SK-N-SH (cell line): ENCODE results near the gene ULBP2. TPM values are rescaled to one million over a fixed set of nuclear protein-coding genes. Genes with fewer than 3 reads are reported as not detected.

Experiments used
- CTCF ChIA-PET: fragments of 300-600, 350-600 bp; formaldehyde crosslinking; extraction: SDS; loops from one replicate; lab custom pipeline; 2021; lab: Yijun Ruan, JAX
- POLR2A ChIA-PET: fragments of 350-600 bp; sonication (Branson Sonifier 250); formaldehyde crosslinking; extraction: SDS; loops from one replicate; lab custom pipeline; 2020; ENCODE audit warnings: antibody characterized with exemption, inconsistent platforms; lab: Yijun Ruan, JAX
- DNase-seq: peaks from one replicate; pipeline ENCODE4 v3.0.0; 2012
- H2AFZ ChIP-seq: fragments of 200-600 bp; sonication (generic); 2 replicates; pipeline ENCODE4 v1.8.1; 2016; ENCODE audit warnings: antibody characterized with exemption, mild to moderate bottlenecking, low read depth
- H3F3A ChIP-seq: fragments of 200-600 bp; sonication (generic); replicated peaks from 2 replicates; pipeline ENCODE3; 2016; ENCODE audit warnings: antibody characterized with exemption, mild to moderate bottlenecking; ENCODE audit not compliant: insufficient read depth
- H3K27ac ChIP-seq, 2 experiments: fragments of 200-500 bp in 1 of 2; fragments of 200-600 bp in 1 of 2; sonication (Bioruptor generic) in 1 of 2; sonication (generic), shearing (Covaris generic) in 1 of 2; 2 replicates each; pipeline versions ENCODE4 v1.5.1 to v1.6.1; 2014 to 2016; ENCODE audit warnings: low read depth in 2 of 2, inconsistent platforms in 1 of 2, low read length in 1 of 2, mild to moderate bottlenecking in 1 of 2, mixed read lengths in 1 of 2
- H3K27me3 ChIP-seq: fragments of 200-600 bp; sonication (generic), shearing (Covaris generic); 2 replicates; pipeline ENCODE4 v1.6.1; 2016; ENCODE audit warnings: mixed run types; ENCODE audit not compliant: insufficient read depth
- H3K36me3 ChIP-seq, 2 experiments: fragments of 200-500 bp in 1 of 2; fragments of 200-600 bp in 1 of 2; sonication (Bioruptor generic) in 1 of 2; sonication (generic) in 1 of 2; replicated peaks in 1 of 2; 2 replicates each; pipeline versions ENCODE3 to v1.5.1; 2014 to 2016; ENCODE audit warnings: low read length in 1 of 2, mild to moderate bottlenecking in 1 of 2; ENCODE audit not compliant: insufficient read depth in 2 of 2, control insufficient read depth in 1 of 2
- H3K4me1 ChIP-seq, 2 experiments: fragments of 200-500 bp in 1 of 2; fragments of 200-600 bp in 1 of 2; sonication (Bioruptor generic) in 1 of 2; sonication (generic), shearing (Covaris generic) in 1 of 2; 2 replicates each; pipeline versions ENCODE4 v1.5.1 to v1.6.1; 2014 to 2016; ENCODE audit warnings: low read depth in 1 of 2, low read length in 1 of 2, mixed run types in 1 of 2; ENCODE audit not compliant: insufficient read depth in 2 of 2, control insufficient read depth in 1 of 2
- H3K4me2 ChIP-seq: fragments of 200-600 bp; sonication (generic), shearing (Covaris generic); 2 replicates; pipeline ENCODE4 v1.6.1; 2017; ENCODE audit warnings: mixed run types
- H3K4me3 ChIP-seq, 2 experiments: fragments of 200-500 bp in 1 of 2; fragments of 200-600 bp in 1 of 2; sonication (Bioruptor generic) in 1 of 2; sonication (generic), shearing (Covaris generic) in 1 of 2; 2 replicates each; pipeline versions ENCODE4 v1.5.1 to v1.8.1; 2014 to 2016; ENCODE audit warnings: low read depth in 2 of 2, inconsistent platforms in 1 of 2, low read length in 1 of 2, mild to moderate bottlenecking in 1 of 2, mixed read lengths in 1 of 2, moderate library complexity in 1 of 2
- H3K79me2 ChIP-seq: fragments of 200-600 bp; sonication (generic); 2 replicates; pipeline ENCODE4 v1.8.1; 2017; ENCODE audit warnings: mild to moderate bottlenecking; ENCODE audit not compliant: insufficient read depth
- H3K9ac ChIP-seq: fragments of 200-600 bp; sonication (generic); 2 replicates; pipeline ENCODE4 v1.6.1; 2017; ENCODE audit warnings: mixed run types
- H3K9me2 ChIP-seq: fragments of 200-600 bp; sonication (generic); 2 replicates; pipeline ENCODE4 v1.6.1; 2017; ENCODE audit warnings: mixed run types
- H3K9me3 ChIP-seq: fragments of 200-600 bp; sonication (generic); 2 replicates; pipeline ENCODE4 v1.6.1; 2017; ENCODE audit warnings: mixed run types, mild to moderate bottlenecking, moderate library complexity
- H4K20me1 ChIP-seq: fragments of 200-600 bp; sonication (generic); 2 replicates; pipeline ENCODE4 v1.6.1; 2017; ENCODE audit warnings: mild to moderate bottlenecking, mixed run types; ENCODE audit not compliant: insufficient read depth
- EZH2phosphoT487 ChIP-seq: fragments of 200-600 bp; sonication (generic); IDR thresholded peaks from 2 replicates; pipeline ENCODE4 v1.6.1; 2017; ENCODE audit warnings: low read depth, mixed run types, mild to moderate bottlenecking, antibody characterized with exemption, moderate library complexity, borderline replicate concordance
- GABPA ChIP-seq: IDR thresholded peaks from 2 replicates; pipeline ENCODE4 v1.4.0; 2012; ENCODE audit warnings: low read depth, mild to moderate bottlenecking
- MAX ChIP-seq: IDR thresholded peaks from 2 replicates; pipeline ENCODE4 v1.4.0; 2012; ENCODE audit warnings: low read depth
- MXI1 ChIP-seq: IDR thresholded peaks from 2 replicates; pipeline ENCODE4 v1.6.1; 2012; ENCODE audit warnings: mild to moderate bottlenecking, low read depth, low read length, improper control_type of control experiment
- WGBS: methylation state at CpG from one replicate; pipeline ENCODE4 v1.1.6; 2017; ENCODE audit warnings: low lambda C conversion rate; 5-methylcytosine and 5-hydroxymethylcytosine counted together
- polyA plus RNA-seq, 3 experiments: library from polyadenylated mRNA; depleted of rRNA; stranded (reverse); fragments of >200 nt; gene quantifications; 2 replicates each; pipeline ENCODE4 v1.2.3, GENCODE V29; 2012
- TF ChIP-seq, protein P1 (sequence below): IDR thresholded peaks from 2 replicates; pipeline ENCODE4; 2012
- TF ChIP-seq, protein P2 (sequence below): IDR thresholded peaks from 2 replicates; pipeline ENCODE4 v1.4.0; 2012; ENCODE audit warnings: low read depth, borderline replicate concordance

ULBP2 gene
- polyA plus RNA-seq, 1 of the 3 experiments (the other 2 are of a cell fraction), result 5.0 TPM

DNA sequence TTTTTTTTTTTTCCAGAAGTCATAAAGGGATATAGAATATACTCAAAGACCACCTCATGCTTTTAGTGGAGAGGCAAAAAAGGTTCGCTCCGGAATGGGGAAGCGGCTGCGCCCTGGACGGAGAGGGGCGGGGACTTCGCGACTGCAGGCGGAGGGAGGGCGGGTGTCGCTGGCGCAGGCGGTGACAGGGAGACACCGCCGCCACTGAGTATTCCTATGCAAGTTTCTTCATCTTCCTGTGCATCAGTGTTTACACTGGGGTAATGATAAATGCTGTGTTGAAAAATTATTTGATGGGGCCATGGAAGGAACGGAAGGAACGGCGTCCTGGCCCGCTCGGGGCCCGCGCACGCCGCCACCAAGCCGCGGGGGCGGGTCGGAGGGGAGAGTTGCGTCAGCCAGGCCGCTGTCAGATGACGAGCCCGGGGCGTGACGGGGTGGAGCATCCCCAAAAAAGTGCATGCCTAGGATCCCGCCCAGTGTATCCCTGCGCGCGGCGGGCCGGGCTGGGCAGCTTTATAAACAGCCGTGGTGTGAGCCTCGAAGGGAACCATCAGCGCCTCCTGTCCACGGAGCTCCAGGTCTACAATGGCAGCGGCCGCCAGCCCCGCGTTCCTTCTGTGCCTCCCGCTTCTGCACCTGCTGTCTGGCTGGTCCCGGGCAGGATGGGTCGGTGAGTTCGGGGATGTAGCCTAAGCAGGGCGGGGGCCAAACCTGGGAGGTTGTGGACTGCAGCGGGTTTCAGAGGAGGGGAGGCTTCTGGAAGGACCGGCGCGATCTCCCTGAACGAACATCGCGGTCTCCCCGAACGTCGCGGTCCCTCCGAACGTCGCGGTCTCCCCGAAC lies 21.9 kb downstream of the ULBP2 start, which contains the start of gene ULBP1:
ULBP1 (plus strand) TSS at position 482 of the 846 bp plus-strand sequence; CDS start at position 589, 107 bp downstream.
- H3K79me2 ChIP-seq, result no peaks in the 10 kb centered on the region
- ChIA-PET POLR2A (interaction anchor here (0.6 kb wide), 1 partner anchor 45 kb away, joined by 3 read pairs; no protein-coding TSS in a partner anchor), CTCF (no interaction called here)
- H3K9ac ChIP-seq, result no peak within 1 kb of the TSS
- peak within 1 kb of the TSS; percentile 30 to 43 for H3K4me3 ChIP-seq
- H3K9me3 ChIP-seq, result no peaks in the 10 kb centered on the region
- H4K20me1 ChIP-seq, result no peaks in the 10 kb centered on the region
- H3K4me1 ChIP-seq, result peaks cover 0 to 16% of the 10 kb centered on the region in 2 experiments; a peak in 1 of 4 replicates
- H3F3A ChIP-seq, result no peaks in the 10 kb centered on the region
- peak within 1 kb of the TSS; percentile 62 for H3K4me2 ChIP-seq
- WGBS, result 3% methylated on average over 27 of the region's 69 CpGs
- no peaks in the 10 kb centered on the region for H3K9me2 ChIP-seq
- H3K27ac ChIP-seq, result no peak within 1 kb of the TSS
- peak; percentile 74 for DNase-seq
- H3K36me3 ChIP-seq, result no peaks in the 10 kb centered on the region
- peak; percentile 45; the same call in 1 of the 2 replicates for TF ChIP-seq MAX
- TF ChIP-seq GABPA, result no peak
- TF ChIP-seq, protein P1, sequence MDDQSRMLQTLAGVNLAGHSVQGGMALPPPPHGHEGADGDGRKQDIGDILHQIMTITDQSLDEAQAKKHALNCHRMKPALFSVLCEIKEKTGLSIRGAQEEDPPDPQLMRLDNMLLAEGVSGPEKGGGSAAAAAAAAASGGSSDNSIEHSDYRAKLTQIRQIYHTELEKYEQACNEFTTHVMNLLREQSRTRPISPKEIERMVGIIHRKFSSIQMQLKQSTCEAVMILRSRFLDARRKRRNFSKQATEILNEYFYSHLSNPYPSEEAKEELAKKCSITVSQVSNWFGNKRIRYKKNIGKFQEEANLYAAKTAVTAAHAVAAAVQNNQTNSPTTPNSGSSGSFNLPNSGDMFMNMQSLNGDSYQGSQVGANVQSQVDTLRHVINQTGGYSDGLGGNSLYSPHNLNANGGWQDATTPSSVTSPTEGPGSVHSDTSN, result 0 out of 2 replicates have a peak, but pooled peaks have one; percentile 11
- peak; percentile 8; the same call in 1 of the 2 replicates for TF ChIP-seq MXI1
- H3K27me3 ChIP-seq, result peaks cover 54% of the 10 kb centered on the region
- peak within 1 kb of the TSS; percentile 22; the same call in 1 of the 2 replicates for H2AFZ ChIP-seq

DNA sequence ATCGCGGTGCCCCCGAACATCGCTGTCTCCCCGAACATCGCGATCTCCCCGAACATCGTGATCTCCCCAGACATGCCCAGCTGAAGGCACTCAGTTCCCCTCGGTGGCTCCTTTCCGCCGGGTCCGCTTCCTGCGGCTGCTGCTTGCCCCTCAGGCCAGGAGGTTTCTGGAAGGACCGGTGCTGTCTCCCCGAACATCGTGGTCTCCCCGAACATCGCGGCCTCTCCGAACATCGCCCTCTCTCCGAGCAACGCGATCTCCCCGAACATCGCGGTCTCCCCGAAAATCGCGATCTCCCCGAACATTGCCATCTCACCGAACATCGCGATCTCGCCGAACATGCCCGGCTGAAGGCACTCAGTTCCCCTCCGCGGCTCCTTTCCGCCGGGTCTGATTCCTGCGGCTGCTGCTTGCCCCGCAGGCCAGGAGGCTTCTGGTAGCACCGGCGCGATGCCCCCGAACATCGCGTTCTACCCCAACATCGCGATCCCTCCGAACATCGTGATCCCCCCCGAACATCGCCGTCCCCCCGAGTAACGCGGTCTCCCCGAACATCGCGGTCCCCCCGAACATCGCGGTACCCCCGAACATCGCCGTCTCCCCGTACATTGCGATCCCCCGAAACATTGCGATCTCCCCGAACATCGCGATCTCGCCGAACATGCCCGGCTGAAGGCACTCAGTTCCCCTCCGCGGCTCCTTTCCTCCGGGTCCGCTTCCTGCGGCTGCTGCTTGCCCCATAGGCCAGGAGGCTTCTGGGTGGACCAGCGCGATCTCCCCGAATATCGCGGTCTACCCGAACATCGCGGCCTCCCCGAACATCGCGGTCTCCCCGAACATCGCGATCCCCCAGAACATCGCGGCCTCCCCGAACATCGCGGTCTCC lies 22.7 kb downstream of the ULBP2 start:
- Histone ChIP-seq H3K36me3 (no peaks in the 10 kb centered on the region), H3K4me1 (peaks cover 0 to 16% of the 10 kb centered on the region in 2 experiments; a peak in 1 of 4 replicates), H4K20me1 (no peaks in the 10 kb centered on the region), H3K9me3 (no peaks in the 10 kb centered on the region), H3K79me2 (no peaks in the 10 kb centered on the region), H2AFZ (0 out of 2 replicates have a peak overlapping the region, but pooled peaks have one; percentile 41), H3K27me3 (peaks cover 58% of the 10 kb centered on the region), H3K9ac (no peak overlapping the region), H3F3A (no peaks in the 10 kb centered on the region)
- DNase-seq, result peak; percentile 50
- POLR2A ChIA-PET, result interaction anchor here (0.6 to 0.7 kb wide), 2 partner anchors 44 to 730 kb away, joined by 3 to 4 read pairs; no protein-coding TSS in a partner anchor
- TF ChIP-seq, protein P2, sequence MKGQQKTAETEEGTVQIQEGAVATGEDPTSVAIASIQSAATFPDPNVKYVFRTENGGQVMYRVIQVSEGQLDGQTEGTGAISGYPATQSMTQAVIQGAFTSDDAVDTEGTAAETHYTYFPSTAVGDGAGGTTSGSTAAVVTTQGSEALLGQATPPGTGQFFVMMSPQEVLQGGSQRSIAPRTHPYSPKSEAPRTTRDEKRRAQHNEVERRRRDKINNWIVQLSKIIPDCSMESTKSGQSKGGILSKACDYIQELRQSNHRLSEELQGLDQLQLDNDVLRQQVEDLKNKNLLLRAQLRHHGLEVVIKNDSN, result no peak
- TF ChIP-seq EZH2phosphoT487, result peak; percentile 93; the same call in 1 of the 2 replicates
- TF ChIP-seq, all 33 proteins: peak for 1
- CTCF ChIA-PET, result no interaction called here
- Histone ChIP-seq H3K27ac (no peak overlapping the region), H3K4me3 (peak overlapping the region; percentile 23 to 30; a peak in 3 of 4 replicates), H3K4me2 (peak overlapping the region; percentile 62; the same call in 1 of the 2 replicates), H3K9me2 (no peaks in the 10 kb centered on the region)
- WGBS, result 31% methylated on average over 69 of the region's 103 CpGs
